HepG2 (cell line): Measurements from ENCODE around the gene PLPPR2. TPM values are rescaled to one million over a fixed set of nuclear protein-coding genes. Genes with fewer than 3 reads are reported as not detected.

ENCODE experiments used
- ATAD3A ChIP-seq: sonication (generic); formaldehyde crosslinking; IDR thresholded peaks from 2 replicates; pipeline ENCODE4 v1.4.0; 2020; ENCODE audit warnings: missing genetic modification reagents
- CREBL2 ChIP-seq: sonication (generic); formaldehyde crosslinking; IDR thresholded peaks from 2 replicates; pipeline ENCODE4 v1.8.1; 2023; ENCODE audit warnings: missing genetic modification reagents, mild to moderate bottlenecking, borderline replicate concordance
- FOSL1 ChIP-seq: sonication (generic); formaldehyde crosslinking; IDR thresholded peaks from 2 replicates; pipeline ENCODE4 v1.9.0; 2021; ENCODE audit warnings: missing genetic modification reagents, borderline replicate concordance
- HNF1A ChIP-seq, 2 experiments: sonication (generic) in 1 of 2; formaldehyde crosslinking in 1 of 2; IDR thresholded peaks; 2 replicates each; pipeline versions ENCODE4 v1.4.0 to v1.6.1; 2016 to 2020; ENCODE audit warnings: borderline replicate concordance in 1 of 2, low read depth in 1 of 2, mild to moderate bottlenecking in 1 of 2, missing genetic modification reagents in 1 of 2
- HOXA5 ChIP-seq: sonication (generic); formaldehyde crosslinking; IDR thresholded peaks from 2 replicates; pipeline ENCODE4 v1.4.0; 2020; ENCODE audit warnings: missing genetic modification reagents
- HOXA9 ChIP-seq: sonication (generic); formaldehyde crosslinking; IDR thresholded peaks from 2 replicates; pipeline ENCODE4 v1.8.1; 2022; ENCODE audit warnings: missing genetic modification reagents, mild to moderate bottlenecking, moderate library complexity, borderline replicate concordance
- NONO ChIP-seq, 2 experiments: fragments of 450-650 bp in 1 of 2; sonication (generic) in 1 of 2; formaldehyde crosslinking in 1 of 2; IDR thresholded peaks in 1 of 2; conservative IDR thresholded peaks in 1 of 2; 2 replicates each; pipeline versions ENCODE4 v1.6.1 to v1.8.0; 2017 to 2022; ENCODE audit warnings: mild to moderate bottlenecking in 1 of 2, missing genetic modification reagents in 1 of 2, moderate library complexity in 1 of 2
- RXRA ChIP-seq: sonication (generic); formaldehyde crosslinking; IDR thresholded peaks from 2 replicates; pipeline ENCODE4 v1.5.1; 2020; ENCODE audit warnings: missing genetic modification reagents
- SETDB1 ChIP-seq: sonication (generic); formaldehyde crosslinking; IDR thresholded peaks from 2 replicates; pipeline ENCODE4 v1.5.1; 2020; ENCODE audit warnings: missing genetic modification reagents, mild to moderate bottlenecking, borderline replicate concordance
- SOX5 ChIP-seq: IDR thresholded peaks from 2 replicates; pipeline ENCODE4 v1.6.1; 2016; ENCODE audit warnings: borderline replicate concordance
- SPEN ChIP-seq: sonication (generic); formaldehyde crosslinking; IDR thresholded peaks from 2 replicates; pipeline ENCODE4 v1.5.1; 2020; ENCODE audit warnings: low read depth, mild to moderate bottlenecking, missing genetic modification reagents
- ZC3H13 ChIP-seq: sonication (generic); formaldehyde crosslinking; IDR thresholded peaks from 2 replicates; pipeline ENCODE4 v1.8.1; 2023; ENCODE audit warnings: mild to moderate bottlenecking, missing genetic modification reagents, moderate library complexity
- ZNF136 ChIP-seq: sonication (generic); formaldehyde crosslinking; IDR thresholded peaks from 2 replicates; pipeline ENCODE4 v1.8.1; 2022; ENCODE audit warnings: low read depth, mild to moderate bottlenecking, moderate library complexity, missing genetic modification reagents
- ZNF20 ChIP-seq: sonication (generic); formaldehyde crosslinking; IDR thresholded peaks from 2 replicates; pipeline ENCODE4 v1.4.0; 2020; ENCODE audit warnings: mild to moderate bottlenecking, moderate library complexity, missing genetic modification reagents
- ZNF207 ChIP-seq: fragments of 450-650 bp; IDR thresholded peaks from 2 replicates; pipeline ENCODE4 v1.6.1; 2016; ENCODE audit warnings: antibody characterized with exemption, borderline replicate concordance
- ZNF709 ChIP-seq: sonication (generic); formaldehyde crosslinking; IDR thresholded peaks from 2 replicates; pipeline ENCODE4 v1.5.0; 2020; ENCODE audit warnings: mild to moderate bottlenecking, missing genetic modification reagents
- ZNF775 ChIP-seq: sonication (generic); formaldehyde crosslinking; IDR thresholded peaks from 2 replicates; pipeline ENCODE4 v1.4.0; 2020; ENCODE audit warnings: missing genetic modification reagents, mild to moderate bottlenecking, moderate library complexity, borderline replicate concordance
- polyA plus RNA-seq, 8 experiments: library from polyadenylated mRNA; depleted of rRNA in 3 of 8; stranded (reverse) in 7 of 8; unstranded in 1 of 8; fragments of >200 nt; fragmentation: Illumina TruSeq in 4 of 8; extraction: Trizol in 4 of 8; gene quantifications; 2 replicates each; pipeline versions ENCODE4 v1.2.1 to v1.2.3, GENCODE V29; 2011 to 2016; ENCODE audit warnings: low read depth in 4 of 8, missing spikeins in 1 of 8, mixed read lengths in 1 of 8; ENCODE audit not compliant: insufficient read depth in 1 of 8
- total RNA-seq, 5 experiments: library from RNA; depleted of rRNA; stranded (reverse); fragments of >200 nt; fragmentation: Illumina TruSeq; extraction: Trizol; gene quantifications; 2 replicates each; pipeline ENCODE4 v1.2.3, GENCODE V29; 2016; ENCODE audit warnings: low read depth in 1 of 5
- TF ChIP-seq, protein P1 (sequence below): sonication (generic); formaldehyde crosslinking; IDR thresholded peaks from 2 replicates; pipeline ENCODE4 v1.4.0; 2020; ENCODE audit warnings: missing genetic modification reagents
- TF ChIP-seq, protein P2 (sequence below): sonication (generic); formaldehyde crosslinking; IDR thresholded peaks from 2 replicates; pipeline ENCODE4 v1.8.1; 2023; ENCODE audit warnings: mild to moderate bottlenecking, inconsistent platforms, moderate library complexity, missing genetic modification reagents, borderline replicate concordance

The PLPPR2 gene
- total and polyA plus RNA-seq, 2 of the 13 experiments (the other 11 are each of a cell fraction or from before 2014, with no cell fraction given), result 1.5 to 2.1 TPM

DNA sequence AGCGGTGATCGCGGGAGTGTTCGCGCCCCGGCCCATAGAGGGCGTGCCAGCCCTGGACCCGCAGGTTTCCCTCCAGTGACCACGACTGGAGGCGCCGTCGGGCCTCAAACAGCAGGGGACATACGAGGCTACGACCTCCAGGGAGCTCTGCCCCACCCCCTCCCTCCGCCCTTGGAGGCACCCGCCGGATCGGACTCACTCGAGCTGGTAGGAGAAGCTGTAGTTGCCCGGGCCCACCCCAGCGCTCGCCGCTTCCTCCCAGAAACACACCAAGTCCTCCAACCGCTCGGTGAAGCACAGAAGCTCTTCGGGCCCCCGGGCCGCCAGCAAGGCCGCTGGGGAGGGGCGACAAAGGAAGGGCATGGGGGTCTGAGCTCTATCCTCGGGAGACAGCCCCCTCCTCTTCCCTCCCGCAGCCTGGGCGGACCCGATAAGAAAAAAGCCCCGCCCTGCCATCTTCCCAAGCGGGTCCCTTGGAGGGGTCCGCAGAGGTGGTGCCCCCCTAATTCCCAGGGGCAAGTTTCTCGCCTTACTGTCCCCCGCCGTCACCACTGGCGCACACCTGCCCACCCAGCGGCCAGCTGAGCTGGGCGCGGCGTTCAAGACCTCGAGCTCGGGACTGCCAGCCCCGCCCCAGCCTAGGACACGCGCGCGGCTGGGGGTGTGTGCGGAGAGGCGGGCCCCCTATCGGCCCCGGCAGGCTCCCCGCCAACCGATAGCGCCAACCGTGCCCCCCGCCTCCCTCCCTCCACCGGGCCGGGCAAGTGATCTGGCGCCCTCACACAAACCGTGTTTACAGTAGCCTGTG lies 27.9 kb downstream of the PLPPR2 start (continued):
- no peak for TF ChIP-seq HNF1A (IDR thresholded peaks at IDR 0.05; ENCODE audit: low read depth)
- no peak for TF ChIP-seq HNF1A (CRISPR knock-in tag; IDR thresholded peaks at IDR 0.05; ENCODE audit: borderline replicate concordance)
- no peak for TF ChIP-seq HOXA9
- no peak for TF ChIP-seq ZNF775 (CRISPR knock-in tag)
- no peak for TF ChIP-seq RXRA
- peak; percentile 41 for TF ChIP-seq SPEN (CRISPR knock-in tag)
- TF ChIP-seq NONO (IDR thresholded peaks at IDR 0.05), result no peak
- peak; percentile 52 for TF ChIP-seq NONO (CRISPR knock-in tag; conservative IDR thresholded peaks at IDR 0.05)
- TF ChIP-seq, protein P1, sequence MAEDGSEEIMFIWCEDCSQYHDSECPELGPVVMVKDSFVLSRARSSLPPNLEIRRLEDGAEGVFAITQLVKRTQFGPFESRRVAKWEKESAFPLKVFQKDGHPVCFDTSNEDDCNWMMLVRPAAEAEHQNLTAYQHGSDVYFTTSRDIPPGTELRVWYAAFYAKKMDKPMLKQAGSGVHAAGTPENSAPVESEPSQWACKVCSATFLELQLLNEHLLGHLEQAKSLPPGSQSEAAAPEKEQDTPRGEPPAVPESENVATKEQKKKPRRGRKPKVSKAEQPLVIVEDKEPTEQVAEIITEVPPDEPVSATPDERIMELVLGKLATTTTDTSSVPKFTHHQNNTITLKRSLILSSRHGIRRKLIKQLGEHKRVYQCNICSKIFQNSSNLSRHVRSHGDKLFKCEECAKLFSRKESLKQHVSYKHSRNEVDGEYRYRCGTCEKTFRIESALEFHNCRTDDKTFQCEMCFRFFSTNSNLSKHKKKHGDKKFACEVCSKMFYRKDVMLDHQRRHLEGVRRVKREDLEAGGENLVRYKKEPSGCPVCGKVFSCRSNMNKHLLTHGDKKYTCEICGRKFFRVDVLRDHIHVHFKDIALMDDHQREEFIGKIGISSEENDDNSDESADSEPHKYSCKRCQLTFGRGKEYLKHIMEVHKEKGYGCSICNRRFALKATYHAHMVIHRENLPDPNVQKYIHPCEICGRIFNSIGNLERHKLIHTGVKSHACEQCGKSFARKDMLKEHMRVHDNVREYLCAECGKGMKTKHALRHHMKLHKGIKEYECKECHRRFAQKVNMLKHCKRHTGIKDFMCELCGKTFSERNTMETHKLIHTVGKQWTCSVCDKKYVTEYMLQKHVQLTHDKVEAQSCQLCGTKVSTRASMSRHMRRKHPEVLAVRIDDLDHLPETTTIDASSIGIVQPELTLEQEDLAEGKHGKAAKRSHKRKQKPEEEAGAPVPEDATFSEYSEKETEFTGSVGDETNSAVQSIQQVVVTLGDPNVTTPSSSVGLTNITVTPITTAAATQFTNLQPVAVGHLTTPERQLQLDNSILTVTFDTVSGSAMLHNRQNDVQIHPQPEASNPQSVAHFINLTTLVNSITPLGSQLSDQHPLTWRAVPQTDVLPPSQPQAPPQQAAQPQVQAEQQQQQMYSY (CRISPR knock-in tag), result no peak
- no peak for TF ChIP-seq ZC3H13 (CRISPR knock-in tag)
- TF ChIP-seq ZNF136, result no peak
- no peak for TF ChIP-seq ZNF20 (CRISPR knock-in tag)
- no peak for TF ChIP-seq FOSL1
- no peak for TF ChIP-seq SOX5 (CRISPR knock-in tag)
- no peak for TF ChIP-seq ZNF207
- TF ChIP-seq ATAD3A (CRISPR knock-in tag), result no peak
- peak; percentile 28; the same call in 1 of the 2 replicates for TF ChIP-seq ZNF709 (CRISPR knock-in tag)
- TF ChIP-seq SETDB1 (CRISPR knock-in tag), result no peak
- TF ChIP-seq HOXA5, result no peak
- no peak for TF ChIP-seq CREBL2 (CRISPR knock-in tag)
- TF ChIP-seq, protein P2, sequence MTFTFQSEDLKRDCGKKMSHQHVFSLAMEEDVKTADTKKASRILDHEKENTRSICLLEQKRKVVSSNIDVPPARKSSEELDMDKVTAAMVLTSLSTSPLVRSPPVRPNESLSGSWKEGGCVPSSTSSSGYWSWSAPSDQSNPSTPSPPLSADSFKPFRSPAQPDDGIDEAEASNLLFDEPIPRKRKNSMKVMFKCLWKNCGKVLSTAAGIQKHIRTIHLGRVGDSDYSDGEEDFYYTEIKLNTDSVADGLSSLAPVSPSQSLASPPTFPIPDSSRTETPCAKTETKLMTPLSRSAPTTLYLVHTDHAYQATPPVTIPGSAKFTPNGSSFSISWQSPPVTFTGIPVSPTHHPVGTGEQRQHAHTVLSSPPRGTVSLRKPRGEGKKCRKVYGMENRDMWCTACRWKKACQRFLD, result no peak
